ENCODE data around the gene SSBP2.
"Not testable (repeated sequence)": the region's sequence is repeated elsewhere in the genome, so short reads cannot be mapped to it uniquely, and the experiment has no call there.

SSBP2 gene

DNA sequence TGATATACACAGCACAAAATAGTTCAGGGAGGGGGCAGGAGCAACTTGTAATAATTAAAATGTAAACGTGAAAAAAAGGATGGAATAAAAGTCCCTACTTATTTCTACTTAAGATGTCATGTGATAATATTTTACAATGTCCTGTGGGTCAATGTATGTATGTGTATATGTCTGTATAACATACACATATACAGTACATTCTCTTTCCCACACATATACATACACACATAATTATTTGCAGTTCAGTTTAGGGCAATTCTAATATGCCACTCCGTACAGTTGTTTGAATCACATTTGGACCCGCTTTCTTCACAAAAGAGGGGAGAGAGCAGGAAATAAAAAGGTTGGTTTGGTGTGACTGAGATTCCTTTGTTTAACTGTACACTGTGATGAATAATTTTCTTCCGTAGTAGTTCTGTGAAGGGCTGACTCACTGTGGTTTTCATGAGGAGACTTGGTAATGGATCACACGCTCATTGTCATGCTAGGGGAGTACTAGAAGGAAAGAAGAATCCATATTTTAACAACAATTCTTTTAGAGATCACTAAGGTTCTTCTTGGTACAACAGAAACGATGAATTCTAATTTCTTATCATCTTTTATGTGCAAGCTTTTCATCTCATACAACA is 330.7 kb downstream of the SSBP2 start:
- no peak for FAIRE-seq
- no peak for DNase-seq (ENCODE audit: insufficient read length)
- TF ChIP-seq TAF1 (IDR thresholded peaks at IDR 0.05; ENCODE audit: borderline replicate concordance, low read depth, low read length) = no peak
- no peak for TF ChIP-seq POLR2A (IDR thresholded peaks at IDR 0.05; ENCODE audit: low read depth, low read length)

DNA sequence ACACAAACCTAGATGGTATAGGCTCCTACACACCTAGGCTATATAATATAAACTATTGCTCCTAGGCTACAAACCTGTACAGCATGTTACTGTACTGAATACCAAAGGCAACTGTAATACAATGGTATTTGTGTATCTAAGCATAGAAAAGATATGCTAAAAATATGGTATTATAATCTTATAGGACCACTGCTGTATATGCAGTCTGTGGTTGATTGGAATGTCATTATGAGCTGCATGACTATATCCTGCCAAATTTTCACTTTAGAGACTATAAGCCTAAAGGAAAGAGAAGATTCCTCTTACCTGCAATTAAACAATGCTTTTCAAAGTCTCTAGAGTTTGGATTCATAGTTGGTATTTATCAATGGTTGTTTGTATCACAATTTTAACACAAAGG is 332.3 kb downstream of the SSBP2 start:
- FAIRE-seq (no peak), DNase-seq (ENCODE audit: insufficient read length) (no peak)
- no peak for TF ChIP-seq POLR2A (IDR thresholded peaks at IDR 0.05; ENCODE audit: low read depth, low read length)
- no peak for TF ChIP-seq POLR2AphosphoS5 (IDR thresholded peaks at IDR 0.05; ENCODE audit: low read depth, low read length)
- no peak for TF ChIP-seq TAF1 (IDR thresholded peaks at IDR 0.05; ENCODE audit: borderline replicate concordance, low read depth, low read length)

DNA sequence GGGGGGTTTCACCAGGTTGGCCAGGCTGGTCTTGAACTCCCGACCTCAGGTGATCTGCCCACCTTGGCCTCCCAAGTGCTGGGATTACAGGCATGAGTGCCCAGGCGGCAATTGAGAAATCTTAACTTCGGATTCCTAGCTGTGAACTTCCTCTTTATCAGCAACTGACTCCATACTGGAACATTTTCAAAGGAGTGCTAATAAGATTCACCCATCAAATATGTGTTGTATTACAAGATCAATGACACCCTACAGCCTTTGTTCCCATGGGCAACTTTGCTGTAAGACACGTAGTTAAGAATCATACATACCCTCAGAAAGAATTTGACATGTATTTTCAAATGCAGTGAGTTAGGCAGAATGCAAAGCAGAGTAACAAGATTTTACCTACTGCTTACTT is 333.8 kb downstream of the SSBP2 start:
- DNase-seq (ENCODE audit: insufficient read length) (no peak), FAIRE-seq (no peak)
- TF ChIP-seq POLR2AphosphoS5 (IDR thresholded peaks at IDR 0.05; ENCODE audit: low read depth, low read length) (no peak), POLR2A (IDR thresholded peaks at IDR 0.05; ENCODE audit: low read depth, low read length) (no peak), TAF1 (IDR thresholded peaks at IDR 0.05; ENCODE audit: borderline replicate concordance, low read depth, low read length) (no peak)

DNA sequence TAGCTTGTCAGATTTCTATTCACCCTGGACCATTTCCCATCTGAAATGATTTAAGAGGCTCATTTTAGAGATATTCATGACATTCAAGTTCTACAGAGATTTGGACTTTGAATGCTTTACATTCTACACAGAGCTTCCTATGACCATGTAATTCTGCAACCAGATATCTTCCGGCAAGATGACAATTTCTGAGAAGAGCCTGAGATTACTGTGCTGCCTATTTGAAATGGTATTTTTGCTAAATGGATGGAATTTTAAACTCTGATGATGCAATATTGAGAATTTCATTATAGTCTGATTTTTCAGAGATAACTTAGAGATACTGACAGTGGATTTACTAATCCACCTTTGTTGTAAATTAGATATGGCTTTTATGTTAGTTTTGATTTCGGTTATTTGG is 341.0 kb downstream of the SSBP2 start:
- DNase-seq (ENCODE audit: insufficient read length) = no peak
- TF ChIP-seq POLR2A (IDR thresholded peaks at IDR 0.05; ENCODE audit: low read depth, low read length) = no peak
- no peak for TF ChIP-seq POLR2AphosphoS5 (IDR thresholded peaks at IDR 0.05; ENCODE audit: low read depth, low read length)
- TF ChIP-seq TAF1 (IDR thresholded peaks at IDR 0.05; ENCODE audit: borderline replicate concordance, low read depth, low read length) = no peak
- FAIRE-seq = no peak

DNA sequence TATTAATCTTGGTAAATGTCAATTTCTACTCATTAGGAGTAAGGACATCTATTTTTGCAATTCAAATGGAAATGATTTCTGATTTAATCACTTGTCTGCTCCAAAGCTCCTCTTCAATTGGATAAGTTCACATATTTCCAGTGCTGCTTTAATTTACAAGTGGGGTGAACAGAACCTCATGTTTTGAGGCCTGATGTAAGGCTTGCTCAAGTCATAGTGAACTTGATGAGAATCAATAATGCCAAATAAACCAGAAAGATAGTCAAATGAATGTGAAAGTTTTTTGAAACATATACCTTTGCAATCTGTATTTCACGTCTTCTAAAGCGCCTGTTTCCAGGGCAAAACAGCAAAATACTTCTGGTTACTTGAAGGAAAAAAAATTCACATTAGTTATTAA is 341.5 kb downstream of the SSBP2 start:
- DNase-seq (ENCODE audit: insufficient read length) = no peak
- no peak for FAIRE-seq
- no peak for TF ChIP-seq POLR2A (IDR thresholded peaks at IDR 0.05; ENCODE audit: low read depth, low read length)
- no peak for TF ChIP-seq TAF1 (IDR thresholded peaks at IDR 0.05; ENCODE audit: borderline replicate concordance, low read depth, low read length)
- TF ChIP-seq POLR2AphosphoS5 (IDR thresholded peaks at IDR 0.05; ENCODE audit: low read depth, low read length) = no peak

DNA sequence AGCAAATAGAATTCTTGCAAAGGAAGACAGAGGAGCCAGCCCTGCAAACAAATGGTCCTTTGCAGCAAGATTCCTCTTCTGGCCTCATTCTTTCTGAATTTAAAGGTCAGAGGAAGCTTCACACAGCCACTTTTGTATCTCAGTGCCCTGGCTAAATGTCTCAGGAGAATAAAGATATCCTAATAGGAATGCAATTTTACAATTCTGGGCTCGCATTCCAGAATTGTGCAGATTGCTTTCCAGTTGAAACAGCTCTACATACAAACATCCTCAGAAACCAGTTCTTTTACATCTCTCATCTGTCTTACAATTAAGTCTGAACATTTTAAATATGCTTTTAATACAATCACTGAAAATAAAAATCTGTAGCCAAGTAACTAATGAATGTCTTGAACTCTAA is 342.4 kb downstream of the SSBP2 start:
- no peak for FAIRE-seq
- no peak for TF ChIP-seq POLR2A (IDR thresholded peaks at IDR 0.05; ENCODE audit: low read depth, low read length)
- no peak for TF ChIP-seq POLR2AphosphoS5 (IDR thresholded peaks at IDR 0.05; ENCODE audit: low read depth, low read length)
- TF ChIP-seq TAF1 (IDR thresholded peaks at IDR 0.05; ENCODE audit: borderline replicate concordance, low read depth, low read length) = no peak
- DNase-seq (ENCODE audit: insufficient read length) = no peak

DNA sequence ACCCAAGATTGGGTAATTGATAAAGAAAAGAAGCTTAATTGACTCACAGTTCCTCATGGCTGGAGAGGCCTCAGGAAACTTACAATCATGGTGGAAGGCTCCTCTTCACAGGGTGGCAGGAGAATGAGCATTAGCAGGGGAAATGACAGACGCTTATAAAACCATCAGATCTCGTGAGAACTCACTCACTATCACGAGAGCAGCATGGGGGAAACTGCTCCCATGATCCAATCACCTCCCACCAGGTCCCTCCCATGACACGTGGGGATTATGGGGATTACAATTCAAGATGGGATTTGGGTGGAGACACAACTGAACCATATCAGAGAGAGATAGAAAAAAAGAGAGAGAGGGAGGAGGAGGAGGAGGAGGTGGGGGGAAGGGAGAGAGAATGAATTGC is 343.1 kb downstream of the SSBP2 start:
- not testable (repeated sequence) for FAIRE-seq; DNase-seq (ENCODE audit: insufficient read length)

DNA sequence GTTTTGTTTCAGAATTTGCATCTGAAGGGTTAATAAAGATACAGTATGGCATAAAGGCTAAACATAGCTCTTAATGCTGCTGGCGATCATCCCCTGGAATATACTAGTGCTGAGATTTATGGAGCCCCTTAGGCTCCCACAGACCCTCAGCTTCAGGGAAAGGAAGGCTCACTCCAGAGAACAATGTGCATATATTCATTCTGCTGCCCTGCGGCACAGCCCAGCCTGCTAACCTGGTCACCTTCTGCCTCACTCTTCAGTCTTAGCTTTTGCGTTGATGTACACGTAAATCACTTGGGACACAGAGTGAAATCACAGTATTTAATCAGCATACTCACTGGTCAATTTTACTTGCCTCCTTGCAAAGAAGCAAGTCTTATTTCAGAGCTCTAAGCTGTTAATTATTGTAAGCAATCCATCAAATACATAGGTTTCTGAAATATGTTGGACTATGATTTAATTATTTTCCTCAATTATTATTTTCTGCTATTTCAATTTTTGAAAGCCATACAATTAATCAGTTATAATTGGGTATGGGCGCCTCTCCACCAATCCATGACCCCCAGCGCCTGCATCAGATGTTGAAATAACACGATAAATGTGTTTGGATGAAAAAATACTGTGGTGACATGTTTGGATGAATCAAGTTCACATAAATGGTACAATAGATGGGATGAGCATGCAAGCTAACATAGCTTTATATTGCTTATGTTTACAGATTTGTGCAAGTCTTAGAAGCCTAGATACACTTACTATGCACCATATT is 345.6 kb downstream of the SSBP2 start:
- no peak for DNase-seq (ENCODE audit: insufficient read length)
- no peak for FAIRE-seq
- no peak for TF ChIP-seq POLR2A (IDR thresholded peaks at IDR 0.05; ENCODE audit: low read depth, low read length)
- no peak for TF ChIP-seq TAF1 (IDR thresholded peaks at IDR 0.05; ENCODE audit: borderline replicate concordance, low read depth, low read length)
- TF ChIP-seq POLR2AphosphoS5 (IDR thresholded peaks at IDR 0.05; ENCODE audit: low read depth, low read length) = no peak

DNA sequence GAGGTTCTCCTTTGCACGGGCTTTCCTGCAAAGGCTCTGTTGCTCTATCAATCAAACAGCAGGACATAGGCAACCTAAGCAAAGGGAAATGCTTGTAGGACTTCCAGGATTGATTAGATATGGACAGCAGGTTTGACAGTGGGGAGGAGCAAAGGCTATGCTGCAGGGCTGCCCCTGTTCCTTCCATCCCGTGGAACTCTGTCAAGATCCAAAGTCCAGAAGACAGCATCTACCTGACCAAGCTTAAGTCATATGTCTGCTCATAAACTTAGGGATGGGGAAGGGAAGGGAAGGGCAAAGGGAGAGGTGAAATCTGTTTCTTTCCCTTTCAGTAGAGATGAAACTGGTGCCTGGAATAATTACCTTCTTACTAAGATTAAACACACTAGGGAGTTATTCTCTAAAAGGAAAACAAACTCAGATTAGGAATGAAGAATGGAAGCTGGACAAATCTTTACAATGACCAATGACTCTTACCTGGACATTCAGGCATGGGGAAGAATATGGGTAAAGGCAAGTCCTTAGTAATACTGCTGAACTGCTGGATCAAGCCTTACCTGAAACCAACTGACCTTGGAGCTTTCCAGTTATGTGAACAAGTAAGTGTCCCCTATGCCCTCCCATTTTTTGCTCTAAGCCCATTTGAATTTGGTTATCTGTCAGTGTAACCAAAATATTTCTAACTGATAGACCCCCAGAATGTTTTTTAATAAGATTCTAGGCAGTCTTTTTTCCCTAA is 348.5 kb downstream of the SSBP2 start:
- TF ChIP-seq POLR2A (IDR thresholded peaks at IDR 0.05; ENCODE audit: low read depth, low read length) = no peak
- no peak for TF ChIP-seq POLR2AphosphoS5 (IDR thresholded peaks at IDR 0.05; ENCODE audit: low read depth, low read length)
- no peak for TF ChIP-seq TAF1 (IDR thresholded peaks at IDR 0.05; ENCODE audit: borderline replicate concordance, low read depth, low read length)
- FAIRE-seq = no peak
- DNase-seq (ENCODE audit: insufficient read length) = no peak

DNA sequence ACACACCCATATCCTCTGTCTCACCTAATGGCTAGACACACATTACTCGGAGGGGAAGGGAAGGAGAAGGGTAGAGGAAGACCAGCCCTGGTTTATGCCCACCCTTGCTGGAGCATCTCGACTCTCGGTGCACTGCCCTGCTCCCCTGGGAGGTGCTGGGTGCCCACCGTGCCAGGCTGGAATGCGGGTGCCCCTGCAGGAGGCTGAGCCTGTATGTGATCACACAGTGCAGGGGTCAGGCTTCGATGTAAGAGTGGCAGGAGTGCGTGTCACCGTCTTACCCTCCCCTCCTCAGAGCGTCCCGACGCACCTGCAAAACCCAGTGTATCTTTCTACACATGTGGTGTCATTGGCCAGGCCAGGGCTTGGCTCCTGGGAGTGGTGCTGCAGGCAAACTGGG is 349.6 kb downstream of the SSBP2 start:
- TF ChIP-seq POLR2AphosphoS5 (IDR thresholded peaks at IDR 0.05; ENCODE audit: low read depth, low read length) (peak; percentile 32; the same call in 1 of the 2 replicates), POLR2A (IDR thresholded peaks at IDR 0.05; ENCODE audit: low read depth, low read length) (no peak)
- DNase-seq (ENCODE audit: insufficient read length) (no peak), FAIRE-seq (no peak)

DNA sequence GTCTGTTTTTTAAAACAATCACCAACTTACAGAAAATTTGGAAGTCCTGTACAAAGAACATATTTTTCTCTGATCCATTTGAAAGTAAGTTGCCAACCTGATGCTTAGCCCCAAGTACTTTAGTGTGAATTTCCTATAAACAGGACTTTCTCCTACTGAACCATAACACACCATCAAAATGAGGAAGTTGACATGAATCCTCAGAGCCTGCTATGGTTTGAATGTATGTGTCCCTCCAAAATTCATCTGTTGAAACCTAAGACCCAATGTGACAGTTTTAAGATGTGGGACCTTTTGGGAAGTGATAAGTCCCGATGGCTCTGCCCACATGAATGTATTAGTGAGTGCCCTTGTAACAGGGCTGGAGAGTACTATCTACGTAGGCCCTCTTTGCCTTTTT is 350.5 kb downstream of the SSBP2 start:
- DNase-seq (ENCODE audit: insufficient read length) (no peak), FAIRE-seq (no peak)
- no peak for TF ChIP-seq POLR2AphosphoS5 (IDR thresholded peaks at IDR 0.05; ENCODE audit: low read depth, low read length)
- TF ChIP-seq TAF1 (IDR thresholded peaks at IDR 0.05; ENCODE audit: borderline replicate concordance, low read depth, low read length) = no peak
- no peak for TF ChIP-seq POLR2A (IDR thresholded peaks at IDR 0.05; ENCODE audit: low read depth, low read length)

DNA sequence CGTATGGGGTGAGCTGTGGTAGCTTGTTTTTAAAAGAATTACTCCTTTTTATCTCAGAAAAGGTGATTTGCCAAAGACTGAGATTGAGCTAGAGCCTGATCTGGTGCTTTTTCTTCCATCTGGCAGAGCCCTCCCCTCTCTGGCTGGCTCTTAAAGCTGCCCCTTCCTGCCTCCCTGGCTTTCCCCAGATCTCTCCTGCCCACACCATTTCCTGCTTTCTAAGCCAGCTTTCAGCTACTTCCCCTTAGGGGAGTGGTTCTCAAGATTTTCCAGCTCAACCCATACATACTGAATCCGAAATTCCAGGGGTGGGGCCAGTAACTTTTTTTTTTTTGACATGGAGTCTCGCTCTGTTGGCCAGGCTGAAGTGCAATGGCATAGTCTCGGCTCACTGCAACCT is 352.2 kb downstream of the SSBP2 start:
- FAIRE-seq (no peak), DNase-seq (ENCODE audit: insufficient read length) (no peak)
- TF ChIP-seq POLR2A (IDR thresholded peaks at IDR 0.05; ENCODE audit: low read depth, low read length) (no peak), POLR2AphosphoS5 (IDR thresholded peaks at IDR 0.05; ENCODE audit: low read depth, low read length) (no peak), TAF1 (IDR thresholded peaks at IDR 0.05; ENCODE audit: borderline replicate concordance, low read depth, low read length) (no peak)

Measured in GM12892 (cell line).